GM23248 (cell line): ENCODE results near the gene WTAP. TPM values are rescaled to one million over a fixed set of nuclear protein-coding genes. Genes with fewer than 3 reads are reported as not detected.

Source experiments
- DNase-seq: peaks from one replicate; pipeline ENCODE4 v3.0.0-alpha.2; 2015
- H2AFZ ChIP-seq: fragments of 200-600 bp; sonication (generic); 2 replicates; pipeline ENCODE4 v1.6.1; 2016; ENCODE audit warnings: antibody characterized with exemption
- H3F3A ChIP-seq: fragments of 200-600 bp; sonication (generic); 2 replicates; pipeline ENCODE4 v1.6.1; 2016; ENCODE audit warnings: mild to moderate bottlenecking, antibody characterized with exemption, mixed run types; ENCODE audit not compliant: insufficient read depth
- H3K27ac ChIP-seq: fragments of 200-600 bp; sonication (generic); 2 replicates; pipeline ENCODE4 v1.5.1; 2016; ENCODE audit warnings: mild to moderate bottlenecking
- H3K27me3 ChIP-seq: fragments of 200-600 bp; sonication (generic); replicated peaks from 2 replicates; pipeline ENCODE4 v1.6.1; 2016; ENCODE audit warnings: mild to moderate bottlenecking; ENCODE audit not compliant: insufficient read depth
- H3K36me3 ChIP-seq: fragments of 200-600 bp; sonication (generic); 2 replicates; pipeline ENCODE4 v1.6.1; 2016; ENCODE audit warnings: low read depth, mild to moderate bottlenecking
- H3K4me1 ChIP-seq: fragments of 200-600 bp; sonication (generic); 2 replicates; pipeline ENCODE4 v1.6.1; 2016; ENCODE audit warnings: mild to moderate bottlenecking; ENCODE audit not compliant: insufficient read depth
- H3K4me2 ChIP-seq: fragments of 200-600 bp; sonication (generic); one replicate; pipeline ENCODE4 v1.6.1; 2016; ENCODE audit warnings: mild to moderate bottlenecking; ENCODE audit not compliant: unreplicated experiment
- H3K4me3 ChIP-seq: fragments of 200-600 bp; sonication (generic); 2 replicates; pipeline ENCODE4 v1.5.1; 2016; ENCODE audit warnings: mild to moderate bottlenecking
- H3K79me2 ChIP-seq: fragments of 200-600 bp; sonication (generic); 2 replicates; pipeline ENCODE4 v1.6.1; 2016; ENCODE audit warnings: mild to moderate bottlenecking; ENCODE audit not compliant: insufficient read depth
- H3K9ac ChIP-seq: fragments of 200-600 bp; sonication (generic); 2 replicates; pipeline ENCODE4 v1.6.1; 2016; ENCODE audit warnings: mild to moderate bottlenecking
- H3K9me2 ChIP-seq: fragments of 200-600 bp; sonication (generic); 2 replicates; pipeline ENCODE4 v1.6.1; 2016; ENCODE audit warnings: mixed run types, mild to moderate bottlenecking, moderate library complexity; ENCODE audit not compliant: insufficient read depth
- H3K9me3 ChIP-seq: fragments of 200-600 bp; sonication (generic); one replicate; pipeline ENCODE4 v1.6.1; 2017; ENCODE audit warnings: low read depth
- H4K20me1 ChIP-seq: fragments of 200-600 bp; sonication (generic); 2 replicates; pipeline ENCODE4 v1.6.0; 2016; ENCODE audit not compliant: insufficient read depth
- EZH2 ChIP-seq: fragments of 200-600 bp; sonication (generic); IDR thresholded peaks from 2 replicates; pipeline ENCODE4 v1.6.1; 2018; ENCODE audit warnings: antibody characterized with exemption, mild to moderate bottlenecking; ENCODE audit not compliant: insufficient read depth, poor library complexity, severe bottlenecking
- EZH2phosphoT487 ChIP-seq: fragments of 200-600 bp; sonication (generic); IDR thresholded peaks from 2 replicates; pipeline ENCODE4 v1.6.1; 2018; ENCODE audit warnings: antibody characterized with exemption, moderate library complexity, mild to moderate bottlenecking, low read depth; ENCODE audit not compliant: insufficient read depth
- WGBS, 2 experiments: methylation state at CpG; one replicate each; pipeline ENCODE4 v1.1.6; 2015 to 2017; ENCODE audit warnings: low lambda C conversion rate in 2 of 2, low coverage in 1 of 2; ENCODE audit errors: missing lambda C conversion rate in 2 of 2; 5-methylcytosine and 5-hydroxymethylcytosine counted together
- in situ Hi-C: fragments of 300-500 bp; cut with MboI; formaldehyde crosslinking; loops from 2 replicates; pipeline ENCODE4 v1.15.0; 2020
- polyA plus RNA-seq: library from polyadenylated mRNA; unstranded; fragments of >200 nt; fragmentation: Nextera tagmentation; extraction: Ambion mirVana; gene quantifications from 2 replicates; pipeline ENCODE4 v1.2.1, GENCODE V29; 2016
- total RNA-seq: library from RNA; depleted of rRNA; stranded (reverse); fragments of >200 nt; shearing (Covaris generic); gene quantifications from 2 replicates; pipeline ENCODE4 v1.2.3, GENCODE V29; 2014

The WTAP gene
- total and polyA plus RNA-seq, 2 experiments from 2014 or later = 64.8 to 87.8 TPM

GRCh38 chr6:159759645-159760044 is 32.3 kb downstream of the WTAP start:
- peaks cover 61% of the 10 kb centered on the region for H3F3A ChIP-seq
- peak; percentile 5 for DNase-seq
- H3K4me1 ChIP-seq = peaks cover 34% of the 10 kb centered on the region
- no peaks in the 10 kb centered on the region for H3K9me2 ChIP-seq
- H3K9ac ChIP-seq = no peak overlapping the region
- 73 to 80% methylated on average over 2 of the region's 2 CpGs for WGBS, 2 experiments
- no peaks in the 10 kb centered on the region for H3K9me3 ChIP-seq
- H4K20me1 ChIP-seq = no peaks in the 10 kb centered on the region
- in situ Hi-C loops = no loop called here
- H3K36me3 ChIP-seq = peaks cover 29% of the 10 kb centered on the region
- no peak overlapping the region for H3K4me2 ChIP-seq
- peak overlapping the region; percentile 88 for H3K27ac ChIP-seq
- no peak overlapping the region for H2AFZ ChIP-seq
- peaks cover 19% of the 10 kb centered on the region for H3K79me2 ChIP-seq
- no peaks in the 10 kb centered on the region for H3K27me3 ChIP-seq
- TF ChIP-seq EZH2phosphoT487 (no peak), EZH2 (no peak)
- H3K4me3 ChIP-seq = no peak overlapping the region

GRCh38 chr6:159760602-159761057 is 33.3 kb downstream of the WTAP start:
- peak overlapping the region; percentile 87 for H3K9ac ChIP-seq
- WGBS, 2 experiments = 37 to 43% methylated on average over 3 of the region's 3 CpGs
- H3F3A ChIP-seq = peaks cover 51% of the 10 kb centered on the region
- H3K4me2 ChIP-seq = peak overlapping the region; percentile 91
- H4K20me1 ChIP-seq = no peaks in the 10 kb centered on the region
- no peak for TF ChIP-seq EZH2
- no peak for TF ChIP-seq EZH2phosphoT487
- peaks cover 24% of the 10 kb centered on the region for H3K36me3 ChIP-seq
- H3K9me2 ChIP-seq = no peaks in the 10 kb centered on the region
- H3K79me2 ChIP-seq = peaks cover 10% of the 10 kb centered on the region; the same call in 1 of the 2 replicates
- H3K27me3 ChIP-seq = no peaks in the 10 kb centered on the region
- DNase-seq = peak; percentile 53
- in situ Hi-C loops = no loop called here
- peak overlapping the region; percentile 88 for H3K27ac ChIP-seq
- H3K4me3 ChIP-seq = peak overlapping the region; percentile 84
- peaks cover 34% of the 10 kb centered on the region for H3K4me1 ChIP-seq
- H2AFZ ChIP-seq = no peak overlapping the region
- no peaks in the 10 kb centered on the region for H3K9me3 ChIP-seq

GRCh38 chr6:159761129-159761872 is 34.0 kb downstream of the WTAP start:
- Histone ChIP-seq H3K9me3 (no peaks in the 10 kb centered on the region), H3K9me2 (no peaks in the 10 kb centered on the region), H3K4me2 (peak overlapping the region; percentile 91), H3K9ac (peak overlapping the region; percentile 87), H3K4me1 (peaks cover 34% of the 10 kb centered on the region), H3K36me3 (peaks cover 18% of the 10 kb centered on the region; the same call in 1 of the 2 replicates), H3K27me3 (no peaks in the 10 kb centered on the region), H3F3A (peaks cover 44% of the 10 kb centered on the region), H2AFZ (peak overlapping the region; percentile 78), H3K4me3 (peak overlapping the region; percentile 84), H3K79me2 (peaks cover 5% of the 10 kb centered on the region; the same call in 1 of the 2 replicates), H3K27ac (peak overlapping the region; percentile 88), H4K20me1 (no peaks in the 10 kb centered on the region)
- DNase-seq = peak; percentile 61
- in situ Hi-C loops = no loop called here
- 4 to 6% methylated on average over 31 to 35 of the region's 45 CpGs for WGBS, 2 experiments
- TF ChIP-seq EZH2phosphoT487 (no peak), EZH2 (no peak)

- Histone ChIP-seq H3K9me2 (no peaks in the 10 kb centered on the region), H3K4me3 (peak within 1 kb of the TSS; percentile 84), H3K9ac (peak within 1 kb of the TSS; percentile 87), H3K27ac (peak within 1 kb of the TSS; percentile 88), H3F3A (peaks cover 38% of the 10 kb centered on the region), H2AFZ (peak within 1 kb of the TSS; percentile 93), H4K20me1 (no peaks in the 10 kb centered on the region), H3K36me3 (peaks cover 18% of the 10 kb centered on the region; the same call in 1 of the 2 replicates), H3K27me3 (no peaks in the 10 kb centered on the region), H3K79me2 (peaks cover 5% of the 10 kb centered on the region; the same call in 1 of the 2 replicates), H3K4me2 (peak within 1 kb of the TSS; percentile 91), H3K9me3 (no peaks in the 10 kb centered on the region), H3K4me1 (peaks cover 34% of the 10 kb centered on the region)
- peak; percentile 98 for DNase-seq
- in situ Hi-C loops = no loop called here
- 1% methylated on average over 42 to 63 of the region's 76 CpGs for WGBS, 2 experiments
- TF ChIP-seq EZH2phosphoT487 (no peak), EZH2 (no peak)
Observed at GRCh38 chr6:159761873-159762680, 34.8 kb downstream of the WTAP start, which contains the start of gene ACAT2. ACAT2 (plus strand) TSS chr6:159762045; CDS start chr6:159762088, 43 bp downstream.
